GM12873 (cell line): Measurements from ENCODE around the gene PPIL3.

Experiments used
- CTCF ChIP-seq: IDR thresholded peaks from 2 replicates; pipeline ENCODE4 v1.5.1; 2012; ENCODE audit warnings: low read depth, mild to moderate bottlenecking, moderate library complexity, low read length, control low read depth; ENCODE audit not compliant: insufficient read depth; ENCODE audit errors: missing control alignments

PPIL3 gene

GRCh38 chr2:200905618-200906296 is 16.9 kb upstream of the PPIL3 start:
- TF ChIP-seq CTCF = peak; percentile 73

GRCh38 chr2:200901459-200902072 is 12.7 kb upstream of the PPIL3 start:
- peak; percentile 84 for TF ChIP-seq CTCF

GRCh38 chr2:200899482-200899881 is 10.6 kb upstream of the PPIL3 start:
- TF ChIP-seq CTCF = no peak

GRCh38 chr2:200878289-200878880 is 10.5 kb downstream of the PPIL3 start:
- TF ChIP-seq CTCF = no peak

- TF ChIP-seq CTCF = no peak
Observed at GRCh38 chr2:200877443-200877842, 11.4 kb downstream of the PPIL3 start.

- TF ChIP-seq CTCF = no peak
Observed at GRCh38 chr2:200873560-200873959, 15.3 kb downstream of the PPIL3 start.

GRCh38 chr2:200871151-200871550 is 17.7 kb downstream of the PPIL3 start:
- TF ChIP-seq CTCF = no peak
